Measurements from ENCODE around the gene TEX10. TPM values are rescaled to one million over a fixed set of nuclear protein-coding genes. Genes with fewer than 3 reads are reported as not detected.

The TEX10 gene
- total RNA-seq, 1 donor from 2014 or later, result 43.5 TPM

- no peak overlapping the region for H3K27ac Mint-ChIP-seq (ENCODE audit: unreplicated experiment)
- no peaks in the 10 kb centered on the region for H3K27me3 Mint-ChIP-seq (ENCODE audit: unreplicated experiment)
- H3K4me1 Mint-ChIP-seq (ENCODE audit: unreplicated experiment), result no peaks in the 10 kb centered on the region
- no peak for TF ChIP-seq CTCF (IDR thresholded peaks at IDR 0.05; ENCODE audit: unreplicated experiment)
- no peaks in the 10 kb centered on the region for H3K9me3 Mint-ChIP-seq (ENCODE audit: unreplicated experiment)
- peaks cover 27% of the 10 kb centered on the region for H3K36me3 Mint-ChIP-seq (ENCODE audit: low read depth, unreplicated experiment)
- DNase-seq (ENCODE audit: low spot score), result no peak
- no peak overlapping the region for H3K4me3 Mint-ChIP-seq (ENCODE audit: unreplicated experiment)
Observed at GRCh38 chr9:100315561-100315960, 37.2 kb downstream of the TEX10 start.

GRCh38 chr9:100309992-100310391, 42.8 kb downstream of the TEX10 start:
- peaks cover 29% of the 10 kb centered on the region for H3K36me3 Mint-ChIP-seq (ENCODE audit: low read depth, unreplicated experiment)
- TF ChIP-seq CTCF (IDR thresholded peaks at IDR 0.05; ENCODE audit: unreplicated experiment), result no peak
- no peak overlapping the region for H3K27ac Mint-ChIP-seq (ENCODE audit: unreplicated experiment)
- no peak for DNase-seq (ENCODE audit: low spot score)
- peaks cover 3% of the 10 kb centered on the region for H3K4me1 Mint-ChIP-seq (ENCODE audit: unreplicated experiment)
- no peaks in the 10 kb centered on the region for H3K9me3 Mint-ChIP-seq (ENCODE audit: unreplicated experiment)
- no peaks in the 10 kb centered on the region for H3K27me3 Mint-ChIP-seq (ENCODE audit: unreplicated experiment)
- H3K4me3 Mint-ChIP-seq (ENCODE audit: unreplicated experiment), result no peak overlapping the region

- Mint-ChIP-seq H3K9me3 (ENCODE audit: unreplicated experiment) (no peaks in the 10 kb centered on the region), H3K27ac (ENCODE audit: unreplicated experiment) (no peak overlapping the region), H3K4me1 (ENCODE audit: unreplicated experiment) (peaks cover 3% of the 10 kb centered on the region), H3K36me3 (ENCODE audit: low read depth, unreplicated experiment) (peaks cover 28% of the 10 kb centered on the region), H3K4me3 (ENCODE audit: unreplicated experiment) (no peak overlapping the region), H3K27me3 (ENCODE audit: unreplicated experiment) (no peaks in the 10 kb centered on the region)
- DNase-seq (ENCODE audit: low spot score), result no peak
- TF ChIP-seq CTCF (IDR thresholded peaks at IDR 0.05; ENCODE audit: unreplicated experiment), result no peak
Observed at GRCh38 chr9:100308965-100309564, 43.7 kb downstream of the TEX10 start.

GRCh38 chr9:100307080-100307479, 45.7 kb downstream of the TEX10 start:
- DNase-seq (ENCODE audit: low spot score), result no peak
- Mint-ChIP-seq H3K4me3 (ENCODE audit: unreplicated experiment) (no peak overlapping the region), H3K9me3 (ENCODE audit: unreplicated experiment) (no peaks in the 10 kb centered on the region), H3K4me1 (ENCODE audit: unreplicated experiment) (peaks cover 15% of the 10 kb centered on the region), H3K27me3 (ENCODE audit: unreplicated experiment) (no peaks in the 10 kb centered on the region), H3K27ac (ENCODE audit: unreplicated experiment) (no peak overlapping the region), H3K36me3 (ENCODE audit: low read depth, unreplicated experiment) (peaks cover 43% of the 10 kb centered on the region)
- no peak for TF ChIP-seq CTCF (IDR thresholded peaks at IDR 0.05; ENCODE audit: unreplicated experiment)

GRCh38 chr9:100306283-100306682, 46.5 kb downstream of the TEX10 start:
- Mint-ChIP-seq H3K4me1 (ENCODE audit: unreplicated experiment) (peaks cover 15% of the 10 kb centered on the region), H3K4me3 (ENCODE audit: unreplicated experiment) (no peak overlapping the region), H3K27me3 (ENCODE audit: unreplicated experiment) (no peaks in the 10 kb centered on the region), H3K27ac (ENCODE audit: unreplicated experiment) (no peak overlapping the region), H3K36me3 (ENCODE audit: low read depth, unreplicated experiment) (peaks cover 35% of the 10 kb centered on the region), H3K9me3 (ENCODE audit: unreplicated experiment) (no peaks in the 10 kb centered on the region)
- DNase-seq (ENCODE audit: low spot score), result no peak
- no peak for TF ChIP-seq CTCF (IDR thresholded peaks at IDR 0.05; ENCODE audit: unreplicated experiment)

All from endothelial cell (in vitro differentiated cells).